NCI-H1417 (cell line): ENCODE data around the gene CBX5.
"Not testable (repeated sequence)": the region's sequence is repeated elsewhere in the genome, so short reads cannot be mapped to it uniquely, and the experiment has no call there.

ENCODE experiments used
- DNase-seq, 3 experiments: peaks; one replicate each; lab custom pipeline; 2025; lab: John Stamatoyannopoulos, UW

The CBX5 gene

DNA sequence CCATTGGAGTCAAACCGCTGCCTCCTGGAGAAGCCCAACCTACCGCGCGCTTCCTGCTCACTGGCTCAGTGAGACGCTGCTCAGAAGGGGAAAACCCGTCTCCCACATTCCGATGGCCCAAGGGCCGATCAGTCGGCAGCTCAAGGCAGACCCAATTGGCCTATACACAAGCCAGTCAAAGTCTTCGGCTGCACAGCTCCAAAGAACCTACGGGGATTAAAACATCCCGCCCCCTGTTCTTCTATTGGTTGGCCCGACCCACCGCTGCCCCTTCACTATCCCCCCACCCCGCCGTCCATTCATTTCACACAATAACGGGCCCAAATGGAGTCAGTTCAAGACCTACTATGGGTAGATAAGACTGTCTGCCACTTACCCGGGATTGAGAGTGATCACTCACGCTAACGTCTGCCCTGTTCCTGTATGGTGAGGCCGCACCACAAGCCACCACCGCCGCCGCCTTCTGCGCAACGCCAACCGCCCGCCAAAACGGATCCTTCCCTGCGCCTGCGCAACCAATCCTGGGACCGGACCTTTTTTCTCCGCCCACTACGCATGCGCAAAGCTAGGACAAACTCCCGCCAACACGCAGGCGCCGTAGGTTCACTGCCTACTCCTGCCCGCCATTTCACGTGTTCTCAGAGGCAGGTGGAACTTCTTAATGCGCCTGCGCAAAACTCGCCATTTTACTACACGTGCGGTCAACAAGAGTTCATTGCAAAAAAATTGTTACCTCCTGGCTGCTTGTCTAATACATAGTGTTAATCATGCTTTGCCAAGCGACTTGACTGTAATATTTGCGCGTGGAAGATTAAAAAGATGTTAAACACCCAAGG is at the start of gene CBX5:
CBX5 (minus strand) TSS at position 491 of the 836 bp plus-strand sequence. CDS start 22,472 bp downstream, outside the sequence.
- peak; percentile 100 for DNase-seq

- DNase-seq = no peak
These were observed 48.8 kb upstream of the CBX5 start for GRCh38 chr12:54328595-54329337.

DNA sequence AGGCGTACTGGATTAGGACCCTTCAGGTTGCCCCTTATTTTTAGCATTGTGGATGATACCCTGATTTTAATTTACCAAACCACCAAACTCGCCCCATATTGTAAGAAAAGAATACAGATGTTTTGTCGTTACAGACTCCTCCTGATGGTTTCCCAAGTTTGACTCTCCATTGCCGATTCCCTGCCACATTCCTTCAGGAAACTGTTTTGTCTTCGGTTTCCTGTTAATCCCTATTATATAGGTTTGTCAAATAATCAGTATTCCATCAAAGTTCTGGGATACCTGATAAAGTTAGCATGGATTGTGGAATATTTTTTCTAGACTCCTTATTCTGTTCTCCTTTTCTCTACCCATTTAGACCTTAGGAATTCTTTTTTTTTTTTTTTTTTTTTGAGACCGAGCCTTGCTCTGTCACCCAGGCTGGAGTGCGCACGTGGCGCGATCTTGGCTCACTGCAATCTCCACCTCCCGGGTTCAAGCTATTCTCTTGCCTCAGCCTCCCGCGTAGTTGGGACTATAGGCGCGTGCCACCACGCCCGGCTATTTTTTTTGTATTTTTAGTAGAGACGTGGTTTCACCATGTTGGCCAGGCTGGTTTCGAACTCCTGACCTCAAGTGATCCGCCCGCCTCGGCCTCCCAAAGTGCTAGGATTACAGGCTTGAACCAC is 45.7 kb upstream of the CBX5 start:
- not testable (repeated sequence) for DNase-seq

GRCh38 chr12:54324617-54325441 is 44.9 kb upstream of the CBX5 start, which contains the start of gene COPZ1:
Gene COPZ1, plus strand, starts transcription at chr12:54325131. Its CDS starts 33 bp downstream, at chr12:54325164.
- DNase-seq = peak; percentile 99 to 100 (median 99)

DNA sequence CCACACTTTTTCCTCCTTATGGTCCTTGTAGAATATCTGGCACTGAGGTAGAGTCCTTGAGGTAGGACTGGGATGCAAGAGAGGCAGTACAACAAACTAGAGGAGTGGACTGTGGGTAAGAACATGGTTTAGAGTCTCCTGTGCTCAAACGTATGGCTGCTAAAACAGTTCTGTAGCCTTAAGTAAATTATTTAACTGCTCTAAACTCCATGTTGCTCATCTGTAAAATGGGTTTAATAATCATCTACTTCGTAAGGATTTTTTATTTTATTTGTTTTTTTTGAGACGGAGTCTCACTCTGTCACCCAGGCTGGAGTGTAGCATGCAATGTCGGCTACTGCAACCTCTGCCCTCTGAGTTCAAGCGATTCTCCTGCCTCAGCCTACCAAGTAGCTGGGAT is 41.4 kb upstream of the CBX5 start:
- DNase-seq = no peak

DNA sequence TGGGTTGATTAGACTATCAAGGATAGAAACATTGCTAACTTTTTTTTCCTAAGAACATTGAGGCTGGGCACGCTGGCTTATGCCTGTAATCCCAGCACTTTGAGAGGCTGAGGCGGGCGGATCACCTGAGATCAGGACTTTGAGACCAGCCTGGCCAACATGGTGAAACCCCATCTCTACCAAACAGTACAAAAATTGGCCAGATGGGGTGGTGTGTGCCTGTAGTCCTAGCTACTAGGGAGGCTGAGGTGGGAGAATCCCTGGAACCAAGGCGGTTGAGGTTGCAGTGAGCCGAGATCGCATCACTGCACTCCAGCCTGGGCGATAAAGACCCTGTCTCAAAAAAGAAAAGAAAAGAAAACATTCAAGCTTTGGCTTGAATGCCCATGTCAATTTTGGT is 32.4 kb upstream of the CBX5 start:
- not testable (repeated sequence) for DNase-seq

- no peak for DNase-seq
These were observed 31.1 kb upstream of the CBX5 start for GRCh38 chr12:54311051-54311450.

GRCh38 chr12:54306925-54307741 is 27.2 kb upstream of the CBX5 start:
- DNase-seq = peak in 1 of 3 experiments; percentile 89

GRCh38 chr12:54304187-54304810 is 24.4 kb upstream of the CBX5 start:
- DNase-seq = peak in 1 of 3 experiments; percentile 14

DNA sequence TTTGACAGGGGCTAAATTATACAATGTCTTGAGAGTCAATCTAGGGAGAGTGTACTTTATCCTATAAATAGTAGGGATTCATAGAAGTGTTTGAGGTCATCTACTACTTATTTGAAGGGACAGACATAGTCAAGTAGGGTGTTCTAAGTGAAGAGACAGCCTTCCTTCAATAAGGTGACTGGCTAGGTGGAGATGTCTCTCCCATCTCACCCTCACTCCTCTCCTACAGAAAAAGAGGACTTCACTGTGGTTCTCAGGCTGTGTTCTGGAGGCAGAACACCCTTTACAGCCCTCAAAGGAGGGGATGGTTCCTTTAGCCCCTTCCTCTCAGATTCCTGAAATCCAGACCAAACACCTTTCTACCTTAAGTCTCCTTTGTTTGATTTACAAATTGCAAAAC is 23.7 kb upstream of the CBX5 start:
- DNase-seq = no peak

DNA sequence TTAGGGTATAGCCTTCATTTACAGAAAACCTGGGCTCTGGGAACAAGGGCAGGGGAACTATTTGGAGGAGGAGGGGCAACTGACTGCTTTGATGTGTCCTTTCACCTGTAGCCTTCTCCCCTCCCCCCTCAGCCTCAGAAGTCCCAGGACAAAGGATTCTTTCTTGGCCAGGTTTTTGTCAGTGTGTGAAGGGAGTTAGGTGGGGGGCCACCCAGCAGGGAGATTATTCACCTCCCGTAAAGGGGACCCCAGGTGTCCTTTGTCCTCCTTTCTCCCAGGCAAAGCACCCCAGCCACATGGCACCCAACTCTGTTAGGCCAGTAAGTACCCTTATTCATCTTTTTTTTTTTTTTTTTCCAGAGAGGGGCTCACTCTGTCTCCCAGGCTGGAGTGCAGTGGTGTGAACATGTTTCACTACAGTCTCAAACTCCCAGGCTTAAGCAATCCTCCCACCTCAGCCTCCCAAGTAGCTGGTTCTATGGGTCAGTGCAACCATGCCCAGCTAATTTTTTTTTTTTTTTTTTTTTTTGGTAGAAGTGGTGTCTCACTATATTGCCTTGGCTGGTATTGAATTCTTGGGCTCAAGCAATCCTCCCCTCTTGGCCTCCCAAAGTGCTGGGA is 21.6 kb upstream of the CBX5 start:
- no peak for DNase-seq

DNA sequence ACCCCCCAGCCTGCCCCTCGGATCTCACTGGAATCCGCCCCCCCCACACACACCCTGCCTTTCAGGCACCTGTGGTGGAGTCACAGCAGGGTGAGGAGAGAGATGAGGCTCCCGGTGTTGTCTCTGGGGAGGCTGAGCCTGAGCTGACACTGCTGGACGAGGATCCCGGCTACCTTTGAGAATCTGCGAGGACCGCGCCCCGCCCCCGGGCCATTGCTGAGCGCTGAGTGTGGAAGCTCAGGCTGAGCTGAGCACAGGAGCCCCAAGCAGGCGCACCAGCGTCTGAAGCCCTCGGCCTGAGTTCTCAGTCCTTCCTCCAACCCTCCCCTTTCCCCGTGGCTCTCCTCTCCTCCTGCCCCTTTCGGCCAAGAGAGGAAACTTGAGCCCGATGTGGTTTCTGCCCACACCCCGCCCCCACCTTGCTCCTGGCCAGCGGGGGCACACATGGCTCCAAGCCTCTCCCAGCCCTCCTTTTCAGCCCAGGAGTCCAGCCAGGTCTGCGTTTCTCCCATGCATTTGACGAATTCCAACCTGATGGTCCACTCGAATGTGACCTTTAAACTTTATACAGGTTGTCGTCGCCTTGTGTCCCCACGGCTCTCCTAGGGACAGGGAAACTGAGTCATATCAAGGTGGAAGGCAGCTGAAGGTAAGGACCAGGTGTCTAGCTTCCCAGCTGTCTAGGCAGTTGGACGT is 21.0 kb upstream of the CBX5 start, which contains the start of gene NFE2:
NFE2 (minus strand) TSS at position 284 of the 696 bp plus-strand sequence. CDS start 5,767 bp downstream, outside the sequence.
- DNase-seq = peak; percentile 74 to 78 (median 74)

GRCh38 chr12:54300225-54300731 is 20.4 kb upstream of the CBX5 start:
- no peak for DNase-seq

DNA sequence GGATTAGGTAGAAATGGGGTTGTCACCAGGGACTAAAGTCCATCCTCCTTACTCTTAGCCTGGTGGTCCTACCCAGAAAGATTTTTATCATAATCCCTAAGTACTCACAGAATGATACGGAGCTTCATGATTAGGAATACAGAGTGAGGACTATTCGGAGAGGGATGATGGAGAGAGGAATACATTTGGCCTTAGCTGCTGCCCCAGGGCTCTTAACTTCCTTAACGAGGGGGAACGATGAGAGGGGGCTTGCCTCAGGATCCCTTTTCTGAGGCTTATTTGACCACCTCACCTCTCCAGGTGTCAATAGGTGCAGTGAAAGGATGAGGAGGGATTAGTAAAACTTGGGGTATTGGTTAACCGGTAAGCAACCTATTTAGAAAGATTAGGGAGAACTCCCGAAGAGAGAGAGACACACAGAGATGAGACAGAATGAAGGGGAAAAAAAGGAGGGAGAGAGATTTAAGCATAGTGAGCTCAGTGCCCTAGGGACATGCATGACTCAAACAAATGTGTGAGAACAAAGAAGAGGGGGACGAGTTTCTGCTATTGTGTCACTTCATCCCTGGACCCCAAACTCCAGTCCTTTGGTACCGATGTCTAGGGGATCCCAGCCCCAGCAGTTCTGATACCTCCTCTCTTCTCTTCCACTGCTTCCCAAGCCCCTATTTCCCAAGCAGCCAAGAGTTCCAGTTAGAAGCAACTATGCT is 19.7 kb upstream of the CBX5 start:
- no peak for DNase-seq

DNA sequence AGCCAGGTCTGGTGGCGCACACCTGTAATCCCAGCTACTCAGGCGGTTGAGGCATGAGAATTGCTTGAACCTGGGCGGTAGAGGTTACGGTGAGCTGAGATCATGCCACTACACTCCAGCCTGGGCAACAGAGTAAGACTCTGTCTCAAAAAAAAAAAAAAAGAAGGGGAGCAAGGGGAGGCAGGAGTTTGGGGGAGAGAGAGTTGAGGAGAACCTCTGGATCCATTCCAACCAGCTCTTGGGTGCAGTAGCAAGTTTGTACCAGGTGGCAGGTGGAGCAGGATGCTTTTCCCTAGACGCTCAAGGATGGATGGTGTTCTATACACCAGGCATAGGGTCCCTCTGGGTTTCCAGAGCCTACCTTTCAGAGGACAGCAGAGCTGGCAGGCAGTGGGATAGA is 19.0 kb upstream of the CBX5 start:
- no peak for DNase-seq

DNA sequence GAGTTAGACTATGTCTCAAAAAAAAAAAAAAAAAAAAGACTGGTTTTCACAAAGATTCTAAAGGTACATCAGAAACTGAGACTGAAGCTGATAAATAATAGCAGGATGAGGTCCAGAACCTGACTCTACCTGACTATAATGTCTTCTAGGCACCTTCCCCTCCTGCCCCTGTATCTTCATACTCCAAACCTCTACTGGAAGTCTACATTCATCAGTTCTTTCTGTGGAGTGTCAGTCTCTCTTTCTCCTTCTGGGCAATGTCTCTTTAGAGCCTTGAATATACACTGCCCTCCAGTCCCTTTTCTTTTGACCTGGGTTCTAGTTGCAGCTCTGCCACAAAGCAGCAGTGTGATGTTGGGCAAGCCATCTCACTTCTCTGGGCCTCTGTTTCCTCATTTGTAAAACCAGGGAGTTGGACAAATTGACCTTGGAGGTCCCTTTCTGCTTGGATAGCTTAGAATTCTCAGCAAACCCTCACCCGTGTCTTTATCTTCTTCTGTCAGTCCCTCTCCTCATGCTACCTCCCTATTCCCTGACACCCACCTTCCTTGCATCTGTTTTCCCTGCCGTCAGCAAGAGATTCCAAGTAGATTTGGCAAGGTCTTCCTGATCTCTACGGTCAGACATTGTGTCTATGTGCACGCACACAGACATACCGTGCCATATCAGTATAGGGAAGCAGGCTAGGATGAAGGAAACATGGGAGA is 16.6 kb upstream of the CBX5 start:
- no peak for DNase-seq

DNA sequence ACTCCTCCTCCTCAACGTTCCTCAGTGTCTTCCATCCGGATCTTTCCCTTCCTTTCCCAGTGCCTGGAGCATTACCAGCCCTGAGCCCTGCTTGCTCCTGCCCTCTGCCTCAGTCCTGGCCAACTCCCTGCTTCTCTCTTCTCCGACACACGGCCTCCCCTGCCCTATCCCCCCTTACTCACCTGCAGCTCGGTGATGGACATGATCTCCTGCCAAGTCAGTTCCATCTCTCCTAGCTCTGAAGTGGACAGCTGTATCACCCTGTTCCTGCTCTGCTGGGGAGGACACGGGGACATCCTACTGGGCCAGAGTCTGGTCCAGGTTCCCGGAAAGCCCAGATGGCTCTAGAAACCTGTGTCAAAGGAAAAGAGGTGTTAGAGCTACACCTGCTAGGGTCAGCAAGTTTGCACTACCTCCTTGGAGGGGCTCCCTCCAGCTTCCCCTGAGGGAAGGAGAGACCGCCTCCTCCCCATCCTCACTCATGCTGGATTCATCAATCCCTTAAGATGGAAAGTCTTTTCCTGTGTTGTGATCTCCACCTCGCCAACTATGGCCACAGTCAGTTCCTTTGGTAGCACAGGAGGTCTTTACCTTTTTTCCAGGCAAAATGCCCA is 15.1 kb upstream of the CBX5 start:
- no peak for DNase-seq
